ENCODE results near the gene EIF4B. TPM values are rescaled to one million over a fixed set of nuclear protein-coding genes. Genes with fewer than 3 reads are reported as not detected.

EIF4B gene
- total RNA-seq, 1 experiment from 2014 or later, result 809 TPM

DNA sequence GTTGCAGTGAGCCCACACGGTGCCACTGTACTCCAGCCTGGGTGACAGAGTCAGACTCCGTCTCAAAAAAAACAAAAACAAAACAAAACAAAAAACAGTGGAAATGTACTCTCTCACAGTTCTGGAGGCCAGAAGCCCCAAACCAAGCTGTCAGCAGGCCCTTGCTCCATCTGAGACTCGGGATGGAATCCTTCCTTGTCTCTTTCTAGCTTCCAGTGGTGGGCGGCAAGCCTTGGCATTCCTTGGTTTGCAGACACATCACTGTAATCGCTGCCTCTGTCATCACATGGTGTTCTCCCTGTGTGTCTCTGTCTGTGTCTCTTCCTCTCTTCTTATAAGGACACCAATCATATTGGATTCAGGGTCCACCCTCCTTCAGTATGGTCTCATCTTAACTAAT, 50.0 kb downstream of the EIF4B start:
- no peaks in the 10 kb centered on the region for H3K9me2 ChIP-seq (ENCODE audit: insufficient read depth)
- no TSS peak for BruUV-seq (replicated peaks)
- DNase-seq (ENCODE audit: low read depth, low spot score), result no peak
- H3K9ac ChIP-seq (ENCODE audit: low read length), result no peak overlapping the region
- H3K4me2 ChIP-seq (ENCODE audit: low read length), result no peak overlapping the region
- intact Hi-C loops (cut with micrococcal nuclease), result no loop called here
- H3K27me3 ChIP-seq (ENCODE audit: insufficient read depth, low read length), result no peaks in the 10 kb centered on the region
- RAD21 ChIA-PET (ENCODE audit: low non-redundant PET in 1 of 2, low total read pairs in 2 of 2, uncharacterized antibody in 2 of 2, unreplicated experiment in 2 of 2), result no interaction called here
- H3K27ac ChIP-seq (ENCODE audit: low read depth, low read length), result no peak overlapping the region
- no peak for ATAC-seq
- H3K4me3 ChIP-seq (replicated peaks in 1 of 2; ENCODE audit: low read depth in 1 of 2, low read length in 2 of 2), result no peak overlapping the region
- H2AFZ ChIP-seq (ENCODE audit: low read depth, low read length, poor library complexity, severe bottlenecking), result no peak overlapping the region
- H3K36me3 ChIP-seq (ENCODE audit: control insufficient read depth in 1 of 2, insufficient read depth in 2 of 2, low read length in 2 of 2), result no peaks in the 10 kb centered on the region
- H3K9me3 ChIP-seq (ENCODE audit: control insufficient read depth in 1 of 2, insufficient read depth in 1 of 2, low read depth in 1 of 2, low read length in 2 of 2), result no peaks in the 10 kb centered on the region
- TF ChIP-seq, protein P1, sequence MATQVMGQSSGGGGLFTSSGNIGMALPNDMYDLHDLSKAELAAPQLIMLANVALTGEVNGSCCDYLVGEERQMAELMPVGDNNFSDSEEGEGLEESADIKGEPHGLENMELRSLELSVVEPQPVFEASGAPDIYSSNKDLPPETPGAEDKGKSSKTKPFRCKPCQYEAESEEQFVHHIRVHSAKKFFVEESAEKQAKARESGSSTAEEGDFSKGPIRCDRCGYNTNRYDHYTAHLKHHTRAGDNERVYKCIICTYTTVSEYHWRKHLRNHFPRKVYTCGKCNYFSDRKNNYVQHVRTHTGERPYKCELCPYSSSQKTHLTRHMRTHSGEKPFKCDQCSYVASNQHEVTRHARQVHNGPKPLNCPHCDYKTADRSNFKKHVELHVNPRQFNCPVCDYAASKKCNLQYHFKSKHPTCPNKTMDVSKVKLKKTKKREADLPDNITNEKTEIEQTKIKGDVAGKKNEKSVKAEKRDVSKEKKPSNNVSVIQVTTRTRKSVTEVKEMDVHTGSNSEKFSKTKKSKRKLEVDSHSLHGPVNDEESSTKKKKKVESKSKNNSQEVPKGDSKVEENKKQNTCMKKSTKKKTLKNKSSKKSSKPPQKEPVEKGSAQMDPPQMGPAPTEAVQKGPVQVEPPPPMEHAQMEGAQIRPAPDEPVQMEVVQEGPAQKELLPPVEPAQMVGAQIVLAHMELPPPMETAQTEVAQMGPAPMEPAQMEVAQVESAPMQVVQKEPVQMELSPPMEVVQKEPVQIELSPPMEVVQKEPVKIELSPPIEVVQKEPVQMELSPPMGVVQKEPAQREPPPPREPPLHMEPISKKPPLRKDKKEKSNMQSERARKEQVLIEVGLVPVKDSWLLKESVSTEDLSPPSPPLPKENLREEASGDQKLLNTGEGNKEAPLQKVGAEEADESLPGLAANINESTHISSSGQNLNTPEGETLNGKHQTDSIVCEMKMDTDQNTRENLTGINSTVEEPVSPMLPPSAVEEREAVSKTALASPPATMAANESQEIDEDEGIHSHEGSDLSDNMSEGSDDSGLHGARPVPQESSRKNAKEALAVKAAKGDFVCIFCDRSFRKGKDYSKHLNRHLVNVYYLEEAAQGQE (IDR thresholded peaks at IDR 0.05; ENCODE audit: low read depth), result no peak
- no peak for TF ChIP-seq POLR2AphosphoS5 (IDR thresholded peaks at IDR 0.05; ENCODE audit: low read depth, low read length)
- TF ChIP-seq CBX3 (IDR thresholded peaks at IDR 0.05; ENCODE audit: low read depth), result no peak
- TF ChIP-seq EGR1 (IDR thresholded peaks at IDR 0.05; ENCODE audit: low read depth), result no peak
- no peak for TF ChIP-seq JUND (IDR thresholded peaks at IDR 0.05)
- no peak for TF ChIP-seq ELF1 (IDR thresholded peaks at IDR 0.05; ENCODE audit: borderline replicate concordance, low read depth)
- no peak for TF ChIP-seq EZH2phosphoT487 (IDR thresholded peaks at IDR 0.05; ENCODE audit: borderline replicate concordance)
- no peak for TF ChIP-seq ATF3 (IDR thresholded peaks at IDR 0.05)
- TF ChIP-seq ZNF274 (IDR thresholded peaks at IDR 0.05; ENCODE audit: low read depth, low read length), result no peak
- TF ChIP-seq CEBPB (IDR thresholded peaks at IDR 0.05; ENCODE audit: low read depth), result no peak
- no peak for TF ChIP-seq ZFX (IDR thresholded peaks at IDR 0.05)
- TF ChIP-seq, protein P2, sequence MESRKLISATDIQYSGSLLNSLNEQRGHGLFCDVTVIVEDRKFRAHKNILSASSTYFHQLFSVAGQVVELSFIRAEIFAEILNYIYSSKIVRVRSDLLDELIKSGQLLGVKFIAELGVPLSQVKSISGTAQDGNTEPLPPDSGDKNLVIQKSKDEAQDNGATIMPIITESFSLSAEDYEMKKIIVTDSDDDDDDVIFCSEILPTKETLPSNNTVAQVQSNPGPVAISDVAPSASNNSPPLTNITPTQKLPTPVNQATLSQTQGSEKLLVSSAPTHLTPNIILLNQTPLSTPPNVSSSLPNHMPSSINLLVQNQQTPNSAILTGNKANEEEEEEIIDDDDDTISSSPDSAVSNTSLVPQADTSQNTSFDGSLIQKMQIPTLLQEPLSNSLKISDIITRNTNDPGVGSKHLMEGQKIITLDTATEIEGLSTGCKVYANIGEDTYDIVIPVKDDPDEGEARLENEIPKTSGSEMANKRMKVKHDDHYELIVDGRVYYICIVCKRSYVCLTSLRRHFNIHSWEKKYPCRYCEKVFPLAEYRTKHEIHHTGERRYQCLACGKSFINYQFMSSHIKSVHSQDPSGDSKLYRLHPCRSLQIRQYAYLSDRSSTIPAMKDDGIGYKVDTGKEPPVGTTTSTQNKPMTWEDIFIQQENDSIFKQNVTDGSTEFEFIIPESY (IDR thresholded peaks at IDR 0.05; ENCODE audit: extremely low read depth, insufficient replicate concordance, low read length), result no peak
- TF ChIP-seq SP1 (IDR thresholded peaks at IDR 0.05; ENCODE audit: low read depth), result no peak
- TF ChIP-seq TCF7L2 (IDR thresholded peaks at IDR 0.05; ENCODE audit: borderline replicate concordance, extremely low read depth, insufficient read depth, insufficient read length), result no peak
- no peak for TF ChIP-seq YY1 (IDR thresholded peaks at IDR 0.05; ENCODE audit: extremely low read depth, insufficient replicate concordance, low read depth, low read length)
- TF ChIP-seq RAD21 (IDR thresholded peaks at IDR 0.05; ENCODE audit: low read depth), result no peak
- TF ChIP-seq, protein P3, sequence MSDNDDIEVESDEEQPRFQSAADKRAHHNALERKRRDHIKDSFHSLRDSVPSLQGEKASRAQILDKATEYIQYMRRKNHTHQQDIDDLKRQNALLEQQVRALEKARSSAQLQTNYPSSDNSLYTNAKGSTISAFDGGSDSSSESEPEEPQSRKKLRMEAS (IDR thresholded peaks at IDR 0.05), result no peak
- POLR2A ChIA-PET, result interaction anchor here (1.7 kb wide), 1 partner anchor 51 kb away, joined by 4 read pairs; the partner anchor contains the start of gene EIF4B
- H4K20me1 ChIP-seq (ENCODE audit: insufficient read depth), result no peaks in the 10 kb centered on the region
- CTCF ChIA-PET, result no interaction called here
- H3K4me1 ChIP-seq (ENCODE audit: control insufficient read depth in 1 of 2, insufficient read depth in 2 of 2, low read length in 2 of 2), result peaks cover 31 to 46% of the 10 kb centered on the region in 2 experiments
- H3K79me2 ChIP-seq (ENCODE audit: insufficient read depth, low read length), result peaks cover 10% of the 10 kb centered on the region; the same call in 1 of the 2 replicates

Measured in HCT116 (cell line).